Rectal smooth muscle tissue (tissue), 1 donor: ENCODE data around the gene LAMTOR4.

Experiments used
- H3K27ac ChIP-seq: one replicate; pipeline ENCODE4 v1.7.0; 2013; ENCODE audit warnings: low read depth, low read length, inconsistent platforms
- H3K27me3 ChIP-seq: one replicate; pipeline ENCODE4 v1.7.0; 2013; ENCODE audit warnings: low read length; ENCODE audit not compliant: control insufficient read depth, insufficient read depth
- H3K36me3 ChIP-seq: one replicate; pipeline ENCODE4 v1.7.0; 2013; ENCODE audit warnings: low read length; ENCODE audit not compliant: control insufficient read depth, insufficient read depth
- H3K4me1 ChIP-seq: one replicate; pipeline ENCODE4 v1.7.0; 2013; ENCODE audit warnings: low read length; ENCODE audit not compliant: control insufficient read depth, insufficient read depth
- H3K4me3 ChIP-seq: one replicate; pipeline ENCODE4 v1.7.0; 2013; ENCODE audit warnings: low read length
- H3K9ac ChIP-seq: one replicate; pipeline ENCODE4 v1.7.0; 2013; ENCODE audit warnings: low read length

Gene LAMTOR4

GRCh38 chr7:100111914-100112313, 36.8 kb upstream of the LAMTOR4 start:
- H3K4me3 ChIP-seq, result no peak overlapping the region
- no peak overlapping the region for H3K9ac ChIP-seq
- H3K36me3 ChIP-seq, result peaks cover 25% of the 10 kb centered on the region
- H3K4me1 ChIP-seq, result no peaks in the 10 kb centered on the region
- H3K27ac ChIP-seq, result no peak overlapping the region
- no peaks in the 10 kb centered on the region for H3K27me3 ChIP-seq

- Histone ChIP-seq H3K27ac (no peak overlapping the region), H3K27me3 (no peaks in the 10 kb centered on the region), H3K4me1 (peaks cover 3% of the 10 kb centered on the region), H3K36me3 (peaks cover 12% of the 10 kb centered on the region), H3K9ac (no peak overlapping the region), H3K4me3 (no peak overlapping the region)
Measured at GRCh38 chr7:100115026-100115425, 33.7 kb upstream of the LAMTOR4 start.

GRCh38 chr7:100118388-100119071, 30.2 kb upstream of the LAMTOR4 start:
- peak overlapping the region; percentile 82 for H3K27ac ChIP-seq
- H3K27me3 ChIP-seq, result no peaks in the 10 kb centered on the region
- H3K9ac ChIP-seq, result peak overlapping the region; percentile 10
- H3K4me3 ChIP-seq, result peak overlapping the region; percentile 80
- H3K36me3 ChIP-seq, result no peaks in the 10 kb centered on the region
- H3K4me1 ChIP-seq, result peaks cover 3% of the 10 kb centered on the region

- peaks cover 3% of the 10 kb centered on the region for H3K4me1 ChIP-seq
- H3K9ac ChIP-seq, result peak within 1 kb of the TSS; percentile 10
- H3K4me3 ChIP-seq, result peak within 1 kb of the TSS; percentile 80
- no peaks in the 10 kb centered on the region for H3K27me3 ChIP-seq
- no peaks in the 10 kb centered on the region for H3K36me3 ChIP-seq
- H3K27ac ChIP-seq, result peak within 1 kb of the TSS; percentile 82
Measured at GRCh38 chr7:100119072-100119969, 29.4 kb upstream of the LAMTOR4 start, which contains the start of the genes CNPY4 and TAF6. CNPY4 (plus strand) TSS chr7:100119634; CDS start chr7:100119745, 111 bp downstream. TAF6 (minus strand) TSS chr7:100119358; CDS start chr7:100114209, 5,149 bp downstream.

GRCh38 chr7:100119970-100120732, 28.6 kb upstream of the LAMTOR4 start:
- peak overlapping the region; percentile 82 for H3K27ac ChIP-seq
- H3K4me1 ChIP-seq, result peaks cover 3% of the 10 kb centered on the region
- no peaks in the 10 kb centered on the region for H3K36me3 ChIP-seq
- H3K4me3 ChIP-seq, result peak overlapping the region; percentile 80
- H3K27me3 ChIP-seq, result no peaks in the 10 kb centered on the region
- H3K9ac ChIP-seq, result peak overlapping the region; percentile 2

- Histone ChIP-seq H3K4me3 (peak overlapping the region; percentile 80), H3K36me3 (no peaks in the 10 kb centered on the region), H3K27me3 (no peaks in the 10 kb centered on the region), H3K4me1 (peaks cover 3% of the 10 kb centered on the region), H3K9ac (no peak overlapping the region), H3K27ac (peak overlapping the region; percentile 55)
Measured at GRCh38 chr7:100120733-100121036, 28.0 kb upstream of the LAMTOR4 start.

GRCh38 chr7:100122067-100122466, 26.7 kb upstream of the LAMTOR4 start:
- H3K27ac ChIP-seq, result no peak overlapping the region
- H3K4me3 ChIP-seq, result no peak overlapping the region
- H3K4me1 ChIP-seq, result peaks cover 3% of the 10 kb centered on the region
- no peaks in the 10 kb centered on the region for H3K36me3 ChIP-seq
- H3K27me3 ChIP-seq, result no peaks in the 10 kb centered on the region
- H3K9ac ChIP-seq, result no peak overlapping the region

- Histone ChIP-seq H3K9ac (no peak overlapping the region), H3K4me3 (no peak overlapping the region), H3K4me1 (peaks cover 3% of the 10 kb centered on the region), H3K27me3 (no peaks in the 10 kb centered on the region), H3K36me3 (no peaks in the 10 kb centered on the region), H3K27ac (no peak overlapping the region)
Measured at GRCh38 chr7:100122568-100122967, 26.1 kb upstream of the LAMTOR4 start.

- Histone ChIP-seq H3K27ac (no peak overlapping the region), H3K27me3 (no peaks in the 10 kb centered on the region), H3K36me3 (no peaks in the 10 kb centered on the region), H3K9ac (no peak overlapping the region), H3K4me1 (no peaks in the 10 kb centered on the region), H3K4me3 (peak overlapping the region; percentile 49)
Measured at GRCh38 chr7:100124301-100125230, 24.2 kb upstream of the LAMTOR4 start.

- Histone ChIP-seq H3K9ac (peak overlapping the region; percentile 81), H3K27me3 (no peaks in the 10 kb centered on the region), H3K27ac (peak overlapping the region; percentile 97), H3K36me3 (no peaks in the 10 kb centered on the region), H3K4me3 (peak overlapping the region; percentile 94), H3K4me1 (peaks cover 3% of the 10 kb centered on the region)
Measured at GRCh38 chr7:100126239-100126930, 22.3 kb upstream of the LAMTOR4 start.
